ENCODE data around the gene ELF3. TPM values are rescaled to one million over a fixed set of nuclear protein-coding genes. Genes with fewer than 3 reads are reported as not detected.

The ELF3 gene
- total RNA-seq, 1 donor from 2014 or later = 4.8 TPM

DNA sequence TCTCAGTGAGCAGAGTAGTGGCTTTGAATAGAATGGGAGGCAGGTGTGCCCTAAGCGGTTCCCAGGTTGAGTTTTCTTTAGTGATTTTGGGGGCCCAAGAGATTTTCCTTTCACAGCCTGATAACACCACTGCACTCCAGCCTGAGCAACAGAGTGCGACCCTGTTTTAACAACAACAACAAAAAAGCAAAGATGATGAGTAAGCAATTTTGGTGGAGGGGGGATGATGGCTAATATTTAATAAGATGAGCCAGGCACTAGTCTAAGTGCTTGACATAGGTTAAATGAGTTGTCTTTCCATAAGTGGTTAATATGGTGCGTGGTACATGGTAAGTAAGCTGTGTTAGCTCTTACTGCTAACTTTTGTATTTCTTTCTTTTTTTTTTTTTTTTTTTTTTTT, 25.9 kb upstream of the ELF3 start:
- POLR2A ChIA-PET = no interaction called here
- H3K4me3 Mint-ChIP-seq = no peak overlapping the region
- no peaks in the 10 kb centered on the region for H3K27me3 Mint-ChIP-seq
- peaks cover 19% of the 10 kb centered on the region for H3K4me1 Mint-ChIP-seq
- H3K27ac Mint-ChIP-seq = no peak overlapping the region
- CTCF ChIA-PET = interaction anchor here (1.4 kb wide), 1 partner anchor 11 kb away, joined by 3 read pairs; no protein-coding TSS in a partner anchor
- intact Hi-C loops (cut with micrococcal nuclease) = no loop called here
- ATAC-seq (ENCODE audit: low read depth) (no peak), DNase-seq (no peak)
- H3K9me3 Mint-ChIP-seq = no peaks in the 10 kb centered on the region
- TF ChIP-seq, protein P1, sequence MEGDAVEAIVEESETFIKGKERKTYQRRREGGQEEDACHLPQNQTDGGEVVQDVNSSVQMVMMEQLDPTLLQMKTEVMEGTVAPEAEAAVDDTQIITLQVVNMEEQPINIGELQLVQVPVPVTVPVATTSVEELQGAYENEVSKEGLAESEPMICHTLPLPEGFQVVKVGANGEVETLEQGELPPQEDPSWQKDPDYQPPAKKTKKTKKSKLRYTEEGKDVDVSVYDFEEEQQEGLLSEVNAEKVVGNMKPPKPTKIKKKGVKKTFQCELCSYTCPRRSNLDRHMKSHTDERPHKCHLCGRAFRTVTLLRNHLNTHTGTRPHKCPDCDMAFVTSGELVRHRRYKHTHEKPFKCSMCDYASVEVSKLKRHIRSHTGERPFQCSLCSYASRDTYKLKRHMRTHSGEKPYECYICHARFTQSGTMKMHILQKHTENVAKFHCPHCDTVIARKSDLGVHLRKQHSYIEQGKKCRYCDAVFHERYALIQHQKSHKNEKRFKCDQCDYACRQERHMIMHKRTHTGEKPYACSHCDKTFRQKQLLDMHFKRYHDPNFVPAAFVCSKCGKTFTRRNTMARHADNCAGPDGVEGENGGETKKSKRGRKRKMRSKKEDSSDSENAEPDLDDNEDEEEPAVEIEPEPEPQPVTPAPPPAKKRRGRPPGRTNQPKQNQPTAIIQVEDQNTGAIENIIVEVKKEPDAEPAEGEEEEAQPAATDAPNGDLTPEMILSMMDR (IDR thresholded peaks at IDR 0.05) = no peak
- H3K36me3 Mint-ChIP-seq (ENCODE audit: low read depth) = peaks cover 16% of the 10 kb centered on the region

DNA sequence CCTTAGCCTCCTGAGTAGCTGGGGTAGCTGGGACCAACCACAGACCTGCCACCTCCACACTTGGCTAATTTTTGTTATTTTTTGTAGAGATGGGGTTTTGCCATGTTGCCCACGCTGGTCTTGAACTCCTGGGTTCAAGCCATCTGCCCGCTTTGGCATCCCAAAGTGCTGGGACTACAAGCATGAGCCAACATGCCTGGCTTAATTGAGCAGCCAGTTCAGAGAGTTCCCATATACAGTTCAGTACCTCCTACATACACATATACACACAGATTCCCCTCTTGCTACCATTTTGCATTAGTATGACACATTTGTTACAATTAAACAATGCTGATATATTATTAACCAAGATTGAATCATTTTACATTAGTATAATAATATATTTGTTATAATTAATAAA, 25.0 kb upstream of the ELF3 start:
- no peak overlapping the region for H3K27ac Mint-ChIP-seq
- no peak overlapping the region for H3K4me3 Mint-ChIP-seq
- peaks cover 19% of the 10 kb centered on the region for H3K4me1 Mint-ChIP-seq
- intact Hi-C loops (cut with micrococcal nuclease) = no loop called here
- peaks cover 25% of the 10 kb centered on the region for H3K36me3 Mint-ChIP-seq (ENCODE audit: low read depth)
- no peak for DNase-seq
- ChIA-PET CTCF (interaction anchor here (1.3 kb wide), 1 partner anchor 89 kb away, joined by 3 read pairs; no protein-coding TSS in a partner anchor), POLR2A (no interaction called here)
- H3K9me3 Mint-ChIP-seq = no peaks in the 10 kb centered on the region
- no peaks in the 10 kb centered on the region for H3K27me3 Mint-ChIP-seq
- ATAC-seq (ENCODE audit: low read depth) = no peak
- TF ChIP-seq, protein P1 (IDR thresholded peaks at IDR 0.05) = no peak

GRCh38 chr1:201988601-201989000, 21.8 kb upstream of the ELF3 start:
- intact Hi-C loops (cut with micrococcal nuclease) = no loop called here
- ATAC-seq (ENCODE audit: low read depth) = no peak
- H3K9me3 Mint-ChIP-seq = no peaks in the 10 kb centered on the region
- no peak overlapping the region for H3K4me3 Mint-ChIP-seq
- peaks cover 45% of the 10 kb centered on the region for H3K36me3 Mint-ChIP-seq (ENCODE audit: low read depth)
- H3K27me3 Mint-ChIP-seq = no peaks in the 10 kb centered on the region
- TF ChIP-seq, protein P1 (IDR thresholded peaks at IDR 0.05) = no peak
- peaks cover 6% of the 10 kb centered on the region for H3K4me1 Mint-ChIP-seq
- no peak overlapping the region for H3K27ac Mint-ChIP-seq
- no peak for DNase-seq
- CTCF ChIA-PET = interaction anchor here (0.7 to 1.2 kb wide), 3 partner anchors 11 to 111 kb away, joined by 3 read pairs; no protein-coding TSS in a partner anchor
- POLR2A ChIA-PET = interaction anchor here (0.6 to 1.4 kb wide), 2 partner anchors 11 to 44 kb away, joined by 3 to 7 read pairs; no protein-coding TSS in a partner anchor

DNA sequence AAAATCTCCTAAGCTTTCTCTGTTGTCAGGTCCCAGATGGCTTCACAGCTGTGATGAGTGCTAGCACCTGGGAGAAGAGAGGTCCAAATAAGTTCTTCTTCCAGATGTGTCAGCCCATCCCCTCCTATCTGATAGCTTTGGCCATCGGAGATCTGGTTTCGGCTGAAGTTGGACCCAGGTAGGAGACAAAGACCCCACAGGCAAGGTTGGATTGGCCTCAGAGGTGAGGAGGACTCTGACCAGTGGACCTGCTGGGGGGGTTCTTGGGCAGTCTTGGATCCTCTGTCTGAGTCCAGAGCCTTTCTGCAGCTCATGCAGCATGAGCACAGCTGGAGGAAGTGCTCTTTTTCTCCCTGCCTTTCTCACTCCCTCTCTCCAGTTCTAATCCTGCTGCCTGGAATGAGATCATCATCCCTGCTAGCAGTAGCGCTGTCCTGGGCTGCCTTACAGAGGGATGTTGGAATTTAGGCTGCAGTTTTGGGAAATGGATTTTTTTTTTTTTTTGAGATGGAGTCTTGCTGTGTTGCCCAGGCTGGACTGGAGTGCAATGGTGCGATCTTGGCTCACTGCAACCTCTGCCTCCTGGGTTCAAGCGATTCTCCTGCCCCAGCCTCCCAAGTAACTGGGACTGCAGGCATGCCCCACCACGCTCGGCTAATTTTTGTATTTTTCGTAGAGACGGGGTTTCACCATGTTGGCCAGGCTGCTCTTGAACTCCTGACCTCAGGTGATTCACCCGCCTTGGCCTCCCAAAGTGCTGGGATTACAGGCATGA, 20.8 kb upstream of the ELF3 start:
- Mint-ChIP-seq H3K4me1 (no peaks in the 10 kb centered on the region), H3K4me3 (no peak overlapping the region), H3K27ac (no peak overlapping the region), H3K36me3 (ENCODE audit: low read depth) (peaks cover 54% of the 10 kb centered on the region), H3K27me3 (no peaks in the 10 kb centered on the region), H3K9me3 (no peaks in the 10 kb centered on the region)
- ATAC-seq (ENCODE audit: low read depth) (no peak), DNase-seq (no peak)
- POLR2A ChIA-PET = no interaction called here
- intact Hi-C loops (cut with micrococcal nuclease) = no loop called here
- TF ChIP-seq, protein P1 (IDR thresholded peaks at IDR 0.05) = no peak
- CTCF ChIA-PET = interaction anchor here (1.0 kb wide), 1 partner anchor 112 kb away, joined by 3 read pairs; no protein-coding TSS in a partner anchor

- H3K36me3 Mint-ChIP-seq (ENCODE audit: low read depth) = peaks cover 58% of the 10 kb centered on the region
- H3K27ac Mint-ChIP-seq = no peak overlapping the region
- no peak for DNase-seq
- ChIA-PET POLR2A (no interaction called here), CTCF (no interaction called here)
- intact Hi-C loops (cut with micrococcal nuclease) = no loop called here
- TF ChIP-seq, protein P1 (IDR thresholded peaks at IDR 0.05) = no peak
- no peaks in the 10 kb centered on the region for H3K4me1 Mint-ChIP-seq
- no peak overlapping the region for H3K4me3 Mint-ChIP-seq
- H3K9me3 Mint-ChIP-seq = no peaks in the 10 kb centered on the region
- no peaks in the 10 kb centered on the region for H3K27me3 Mint-ChIP-seq
- ATAC-seq (ENCODE audit: low read depth) = no peak
Observed at GRCh38 chr1:201990427-201990826, 20.0 kb upstream of the ELF3 start.
